Osteocyte (in vitro differentiated cells): ENCODE results near the gene CREB5. TPM values are rescaled to one million over a fixed set of nuclear protein-coding genes. Genes with fewer than 3 reads are reported as not detected.
A peak's percentile ranks its signal among the peaks of the same experiment; 100 is the strongest.

Experiments used
- DNase-seq: peaks from one replicate; pipeline ENCODE4 v3.0.0; 2021; ENCODE audit warnings: mixed read lengths; ENCODE audit not compliant: unreplicated experiment; ENCODE audit errors: extremely low spot score
- H3K27ac Mint-ChIP-seq: one replicate; pipeline ENCODE4 v1.8.0; 2021; ENCODE audit warnings: mild to moderate bottlenecking, mixed read lengths; ENCODE audit not compliant: unreplicated experiment
- H3K27me3 Mint-ChIP-seq: one replicate; pipeline ENCODE4 v1.8.0; 2021; ENCODE audit warnings: mixed read lengths; ENCODE audit not compliant: unreplicated experiment
- H3K36me3 Mint-ChIP-seq: one replicate; pipeline ENCODE4 v1.8.0; 2021; ENCODE audit warnings: mixed read lengths; ENCODE audit not compliant: unreplicated experiment
- H3K4me1 Mint-ChIP-seq: one replicate; pipeline ENCODE4 v1.8.0; 2021; ENCODE audit warnings: mixed read lengths; ENCODE audit not compliant: unreplicated experiment
- H3K4me3 Mint-ChIP-seq: one replicate; pipeline ENCODE4 v1.8.0; 2021; ENCODE audit warnings: mild to moderate bottlenecking, moderate library complexity, mixed read lengths; ENCODE audit not compliant: unreplicated experiment
- H3K9me3 Mint-ChIP-seq: one replicate; pipeline ENCODE4 v1.8.0; 2021; ENCODE audit warnings: mixed read lengths; ENCODE audit not compliant: unreplicated experiment
- total RNA-seq: library from RNA; stranded (reverse); gene quantifications from 2 replicates; pipeline ENCODE4 v1.2.1, GENCODE V29; 2021
- TF ChIP-seq, protein P1 (sequence below): fragments of 200-600 bp; sonication (generic); IDR thresholded peaks from 2 replicates; pipeline ENCODE4 v1.5.0; 2021; ENCODE audit warnings: antibody characterized with exemption, mild to moderate bottlenecking, moderate library complexity

CREB5 gene
- total RNA-seq, 1 donor from 2014 or later, result 7.5 TPM

DNA sequence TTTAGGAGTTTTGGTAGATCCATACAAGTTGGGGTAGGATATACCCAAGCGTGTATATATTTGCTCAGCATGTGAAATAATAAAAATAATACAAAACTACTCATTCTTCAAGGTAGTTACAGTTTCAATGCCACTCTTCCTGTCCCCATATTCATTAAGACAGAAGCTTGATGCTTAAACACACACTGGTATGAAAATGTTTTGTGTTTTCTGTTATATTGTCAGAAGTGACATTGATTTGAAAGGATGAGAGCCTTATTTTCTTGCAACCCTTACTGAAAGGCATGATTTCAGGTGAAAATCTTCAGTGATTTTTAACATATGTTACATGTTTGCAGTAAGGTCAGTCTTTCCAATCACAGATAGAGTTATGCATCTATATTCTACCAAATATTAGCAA is 312.2 kb downstream of the CREB5 start:
- no peak for DNase-seq
- H3K9me3 Mint-ChIP-seq, result no peaks in the 10 kb centered on the region
- TF ChIP-seq, protein P1, sequence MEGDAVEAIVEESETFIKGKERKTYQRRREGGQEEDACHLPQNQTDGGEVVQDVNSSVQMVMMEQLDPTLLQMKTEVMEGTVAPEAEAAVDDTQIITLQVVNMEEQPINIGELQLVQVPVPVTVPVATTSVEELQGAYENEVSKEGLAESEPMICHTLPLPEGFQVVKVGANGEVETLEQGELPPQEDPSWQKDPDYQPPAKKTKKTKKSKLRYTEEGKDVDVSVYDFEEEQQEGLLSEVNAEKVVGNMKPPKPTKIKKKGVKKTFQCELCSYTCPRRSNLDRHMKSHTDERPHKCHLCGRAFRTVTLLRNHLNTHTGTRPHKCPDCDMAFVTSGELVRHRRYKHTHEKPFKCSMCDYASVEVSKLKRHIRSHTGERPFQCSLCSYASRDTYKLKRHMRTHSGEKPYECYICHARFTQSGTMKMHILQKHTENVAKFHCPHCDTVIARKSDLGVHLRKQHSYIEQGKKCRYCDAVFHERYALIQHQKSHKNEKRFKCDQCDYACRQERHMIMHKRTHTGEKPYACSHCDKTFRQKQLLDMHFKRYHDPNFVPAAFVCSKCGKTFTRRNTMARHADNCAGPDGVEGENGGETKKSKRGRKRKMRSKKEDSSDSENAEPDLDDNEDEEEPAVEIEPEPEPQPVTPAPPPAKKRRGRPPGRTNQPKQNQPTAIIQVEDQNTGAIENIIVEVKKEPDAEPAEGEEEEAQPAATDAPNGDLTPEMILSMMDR, result no peak
- H3K36me3 Mint-ChIP-seq, result peaks cover 6% of the 10 kb centered on the region
- no peak overlapping the region for H3K4me3 Mint-ChIP-seq
- H3K4me1 Mint-ChIP-seq, result peaks cover 21% of the 10 kb centered on the region
- H3K27ac Mint-ChIP-seq, result no peak overlapping the region
- no peaks in the 10 kb centered on the region for H3K27me3 Mint-ChIP-seq

DNA sequence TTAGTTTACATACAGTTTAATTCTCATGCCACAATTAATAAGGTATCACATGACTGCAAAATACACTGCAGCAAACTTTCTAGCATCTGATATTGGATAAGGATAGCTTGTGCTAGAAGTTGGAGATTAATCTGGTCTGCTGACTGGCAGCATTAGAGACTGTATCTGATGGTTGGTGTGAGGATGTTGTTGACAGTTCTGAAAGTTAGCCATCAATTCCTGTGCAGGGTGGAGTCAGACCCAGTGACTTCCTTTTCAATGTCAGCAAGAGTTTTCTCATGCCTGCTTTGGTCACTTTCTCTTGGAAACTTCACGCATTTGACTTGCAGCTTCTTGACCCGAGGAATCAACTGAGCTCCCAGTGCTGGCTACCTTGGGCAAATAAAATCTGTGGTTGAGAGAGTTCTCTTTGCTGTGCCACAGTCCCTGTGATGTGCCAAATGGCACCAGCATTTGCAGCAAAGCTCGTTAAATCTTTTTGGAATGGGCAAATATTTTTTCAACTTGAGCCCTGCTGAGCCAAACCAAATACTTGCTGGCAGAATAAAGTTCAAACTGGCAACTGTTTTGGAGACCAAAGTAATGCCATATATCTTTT is 312.8 kb downstream of the CREB5 start:
- Mint-ChIP-seq H3K36me3 (peaks cover 6% of the 10 kb centered on the region), H3K4me1 (peaks cover 21% of the 10 kb centered on the region), H3K9me3 (no peaks in the 10 kb centered on the region), H3K27ac (no peak overlapping the region), H3K27me3 (no peaks in the 10 kb centered on the region), H3K4me3 (no peak overlapping the region)
- TF ChIP-seq, protein P1, result no peak
- DNase-seq, result no peak

DNA sequence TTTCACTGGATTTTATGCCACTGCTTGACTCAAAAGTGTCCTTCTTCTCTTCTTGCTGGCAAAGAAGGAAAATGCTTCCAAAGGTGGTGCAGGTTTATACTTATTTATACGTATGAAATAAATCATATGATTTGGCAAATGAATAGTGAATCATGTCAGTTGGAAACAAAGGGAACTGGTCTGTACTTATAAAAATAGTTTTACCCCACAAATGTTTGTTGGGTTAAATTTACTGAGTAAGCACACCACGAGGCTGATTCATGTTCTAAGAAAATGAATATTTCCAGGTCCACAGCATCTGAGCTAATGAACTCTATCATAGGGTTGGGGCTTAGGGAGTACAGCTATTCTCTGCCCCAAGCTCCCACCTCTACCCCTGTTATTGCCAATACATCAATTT is 313.6 kb downstream of the CREB5 start:
- H3K4me1 Mint-ChIP-seq, result peaks cover 21% of the 10 kb centered on the region
- peaks cover 6% of the 10 kb centered on the region for H3K36me3 Mint-ChIP-seq
- H3K27ac Mint-ChIP-seq, result no peak overlapping the region
- DNase-seq, result no peak
- H3K27me3 Mint-ChIP-seq, result no peaks in the 10 kb centered on the region
- TF ChIP-seq, protein P1, result no peak
- no peak overlapping the region for H3K4me3 Mint-ChIP-seq
- no peaks in the 10 kb centered on the region for H3K9me3 Mint-ChIP-seq

DNA sequence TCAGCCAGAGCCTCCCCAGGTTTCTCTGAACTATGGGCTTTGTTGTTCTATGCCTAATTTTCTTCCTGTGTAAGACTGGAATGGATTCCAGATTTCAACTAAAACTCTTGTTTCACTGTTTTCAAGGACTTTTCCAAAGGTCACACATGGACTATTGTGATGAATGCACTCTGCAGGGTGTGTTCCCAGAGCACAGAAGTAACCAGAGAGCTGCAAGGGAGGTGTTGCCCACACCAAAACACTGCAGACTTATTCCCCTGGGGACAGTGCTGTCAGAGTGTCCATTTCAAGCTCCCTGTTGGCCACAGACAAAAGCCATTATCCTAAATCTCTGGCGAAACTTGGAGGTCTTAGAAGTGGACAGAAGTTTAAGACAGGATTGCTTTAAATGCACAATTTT is 314.2 kb downstream of the CREB5 start:
- H3K4me3 Mint-ChIP-seq, result no peak overlapping the region

DNA sequence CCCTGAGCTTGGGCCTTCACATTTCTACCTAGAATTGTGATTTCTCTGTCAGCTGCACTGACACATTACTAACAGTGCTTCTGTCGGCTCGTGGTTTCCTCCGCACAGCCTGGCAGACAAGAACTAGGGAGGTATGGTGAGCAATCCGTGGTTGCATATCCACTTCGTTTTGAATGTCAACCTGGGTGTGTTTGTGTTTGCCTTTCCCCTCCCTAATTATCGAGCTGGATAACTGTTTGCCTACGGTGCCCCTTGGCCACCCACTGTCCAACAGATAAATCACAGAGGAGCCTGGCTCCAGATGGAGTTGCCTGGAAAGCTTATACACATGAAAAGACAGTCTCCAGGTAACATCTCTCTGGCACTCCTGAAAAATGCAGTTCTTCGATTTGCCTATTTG is 317.0 kb downstream of the CREB5 start:
- DNase-seq, result no peak
- Mint-ChIP-seq H3K4me1 (peaks cover 38% of the 10 kb centered on the region), H3K4me3 (no peak overlapping the region), H3K9me3 (no peaks in the 10 kb centered on the region), H3K36me3 (peaks cover under 1% of the 10 kb centered on the region), H3K27ac (no peak overlapping the region), H3K27me3 (no peaks in the 10 kb centered on the region)
- TF ChIP-seq, protein P1, result no peak

More for the DNA sequence above, 314.2 kb downstream of the CREB5 start:
- no peaks in the 10 kb centered on the region for H3K9me3 Mint-ChIP-seq
- peaks cover 6% of the 10 kb centered on the region for H3K36me3 Mint-ChIP-seq
- no peak for DNase-seq
- H3K4me1 Mint-ChIP-seq, result peaks cover 21% of the 10 kb centered on the region
- TF ChIP-seq, protein P1, result no peak
- H3K27ac Mint-ChIP-seq, result peak overlapping the region; percentile 45
- H3K27me3 Mint-ChIP-seq, result no peaks in the 10 kb centered on the region
